ENCODE data around the gene ALS2CL.

The ALS2CL gene

GRCh38 chr3:46661776-46662766 lies 31.4 kb downstream of the ALS2CL start:
- no peaks in the 10 kb centered on the region for H3K9me3 ChIP-seq (ENCODE audit: control insufficient read depth, low read length)
- no peak overlapping the region for H3K4me3 ChIP-seq (ENCODE audit: extremely low read depth, insufficient read depth, low read length, poor library complexity, severe bottlenecking)
- 68 to 76% methylated on average over 9 to 13 of the region's 15 CpGs for WGBS, 2 experiments (ENCODE audit: insufficient coverage in 2 of 2)
- no peak overlapping the region for H3K27ac ChIP-seq (ENCODE audit: low read depth, low read length, severe bottlenecking)
- no peaks in the 10 kb centered on the region for H3K4me1 ChIP-seq (ENCODE audit: control insufficient read depth, insufficient read depth, low read length, poor library complexity, severe bottlenecking)
- no peaks in the 10 kb centered on the region for H3K36me3 ChIP-seq (ENCODE audit: control insufficient read depth, insufficient read depth, low read length)

GRCh38 chr3:46660543-46661523 lies 32.6 kb downstream of the ALS2CL start:
- 49 to 64% methylated on average over 6 to 7 of the region's 9 CpGs for WGBS, 2 experiments (ENCODE audit: insufficient coverage in 2 of 2)
- no peaks in the 10 kb centered on the region for H3K4me1 ChIP-seq (ENCODE audit: control insufficient read depth, insufficient read depth, low read length, poor library complexity, severe bottlenecking)

GRCh38 chr3:46660003-46660402 lies 33.5 kb downstream of the ALS2CL start:
- Histone ChIP-seq H3K4me1 (ENCODE audit: control insufficient read depth, insufficient read depth, low read length, poor library complexity, severe bottlenecking) (no peaks in the 10 kb centered on the region), H3K4me3 (ENCODE audit: extremely low read depth, insufficient read depth, low read length, poor library complexity, severe bottlenecking) (no peak overlapping the region), H3K9me3 (ENCODE audit: control insufficient read depth, low read length) (no peaks in the 10 kb centered on the region), H3K27ac (ENCODE audit: low read depth, low read length, severe bottlenecking) (no peak overlapping the region), H3K36me3 (ENCODE audit: control insufficient read depth, insufficient read depth, low read length) (no peaks in the 10 kb centered on the region)
- 81 to 83% methylated on average over 6 of the region's 6 CpGs for WGBS, 2 experiments (ENCODE audit: insufficient coverage in 2 of 2)

More at GRCh38 chr3:46660543-46661523, 32.6 kb downstream of the ALS2CL start:
- no peak overlapping the region for H3K27ac ChIP-seq (ENCODE audit: low read depth, low read length, severe bottlenecking)
- H3K9me3 ChIP-seq (ENCODE audit: control insufficient read depth, low read length) = no peaks in the 10 kb centered on the region
- no peaks in the 10 kb centered on the region for H3K36me3 ChIP-seq (ENCODE audit: control insufficient read depth, insufficient read depth, low read length)
- H3K4me3 ChIP-seq (ENCODE audit: extremely low read depth, insufficient read depth, low read length, poor library complexity, severe bottlenecking) = no peak overlapping the region

- 78 to 84% methylated on average over 8 of the region's 8 CpGs for WGBS, 2 experiments (ENCODE audit: insufficient coverage in 2 of 2)
- no peaks in the 10 kb centered on the region for H3K4me1 ChIP-seq (ENCODE audit: control insufficient read depth, insufficient read depth, low read length, poor library complexity, severe bottlenecking)
- no peak overlapping the region for H3K27ac ChIP-seq (ENCODE audit: low read depth, low read length, severe bottlenecking)
- H3K36me3 ChIP-seq (ENCODE audit: control insufficient read depth, insufficient read depth, low read length) = no peaks in the 10 kb centered on the region
- H3K9me3 ChIP-seq (ENCODE audit: control insufficient read depth, low read length) = no peaks in the 10 kb centered on the region
- no peak overlapping the region for H3K4me3 ChIP-seq (ENCODE audit: extremely low read depth, insufficient read depth, low read length, poor library complexity, severe bottlenecking)
Measured at GRCh38 chr3:46659285-46659684, 34.2 kb downstream of the ALS2CL start.

GRCh38 chr3:46656778-46657556 lies 36.5 kb downstream of the ALS2CL start:
- WGBS, 2 experiments (ENCODE audit: insufficient coverage in 2 of 2) = 81 to 89% methylated on average over 7 to 8 of the region's 9 CpGs
- peaks cover 3% of the 10 kb centered on the region for H3K9me3 ChIP-seq (ENCODE audit: control insufficient read depth, low read length)
- no peaks in the 10 kb centered on the region for H3K4me1 ChIP-seq (ENCODE audit: control insufficient read depth, insufficient read depth, low read length, poor library complexity, severe bottlenecking)
- no peaks in the 10 kb centered on the region for H3K36me3 ChIP-seq (ENCODE audit: control insufficient read depth, insufficient read depth, low read length)
- H3K4me3 ChIP-seq (ENCODE audit: extremely low read depth, insufficient read depth, low read length, poor library complexity, severe bottlenecking) = no peak overlapping the region
- H3K27ac ChIP-seq (ENCODE audit: low read depth, low read length, severe bottlenecking) = no peak overlapping the region

GRCh38 chr3:46655271-46655670 lies 38.2 kb downstream of the ALS2CL start:
- Histone ChIP-seq H3K4me1 (ENCODE audit: control insufficient read depth, insufficient read depth, low read length, poor library complexity, severe bottlenecking) (no peaks in the 10 kb centered on the region), H3K4me3 (ENCODE audit: extremely low read depth, insufficient read depth, low read length, poor library complexity, severe bottlenecking) (no peak overlapping the region), H3K27ac (ENCODE audit: low read depth, low read length, severe bottlenecking) (no peak overlapping the region), H3K9me3 (ENCODE audit: control insufficient read depth, low read length) (peaks cover 5% of the 10 kb centered on the region), H3K36me3 (ENCODE audit: control insufficient read depth, insufficient read depth, low read length) (no peaks in the 10 kb centered on the region)
- 87 to 98% methylated on average over 3 to 5 of the region's 6 CpGs for WGBS, 2 experiments (ENCODE audit: insufficient coverage in 2 of 2)

- H3K27ac ChIP-seq (ENCODE audit: low read depth, low read length, severe bottlenecking) = no peak overlapping the region
- H3K4me1 ChIP-seq (ENCODE audit: control insufficient read depth, insufficient read depth, low read length, poor library complexity, severe bottlenecking) = no peaks in the 10 kb centered on the region
- H3K4me3 ChIP-seq (ENCODE audit: extremely low read depth, insufficient read depth, low read length, poor library complexity, severe bottlenecking) = no peak overlapping the region
- WGBS, 2 experiments (ENCODE audit: insufficient coverage in 2 of 2) = no CpG with 5 or more reads among the region's 1 CpG
- no peaks in the 10 kb centered on the region for H3K36me3 ChIP-seq (ENCODE audit: control insufficient read depth, insufficient read depth, low read length)
- peaks cover 5% of the 10 kb centered on the region for H3K9me3 ChIP-seq (ENCODE audit: control insufficient read depth, low read length)
Measured at GRCh38 chr3:46651084-46651483, 42.4 kb downstream of the ALS2CL start.

- Histone ChIP-seq H3K9me3 (ENCODE audit: control insufficient read depth, low read length) (peaks cover 5% of the 10 kb centered on the region), H3K4me1 (ENCODE audit: control insufficient read depth, insufficient read depth, low read length, poor library complexity, severe bottlenecking) (no peaks in the 10 kb centered on the region), H3K36me3 (ENCODE audit: control insufficient read depth, insufficient read depth, low read length) (no peaks in the 10 kb centered on the region), H3K27ac (ENCODE audit: low read depth, low read length, severe bottlenecking) (no peak overlapping the region), H3K4me3 (ENCODE audit: extremely low read depth, insufficient read depth, low read length, poor library complexity, severe bottlenecking) (no peak overlapping the region)
- WGBS, 2 experiments (ENCODE audit: insufficient coverage in 2 of 2) = 60% methylated on average over 1 of the region's 3 CpGs; no CpG with 5 or more reads in 1 of the 2 experiments
Measured at GRCh38 chr3:46649436-46649835, 44.0 kb downstream of the ALS2CL start.

GRCh38 chr3:46648096-46648495 lies 45.4 kb downstream of the ALS2CL start:
- no peaks in the 10 kb centered on the region for H3K4me1 ChIP-seq (ENCODE audit: control insufficient read depth, insufficient read depth, low read length, poor library complexity, severe bottlenecking)
- WGBS, 2 experiments (ENCODE audit: insufficient coverage in 2 of 2) = no CpG with 5 or more reads among the region's 2 CpGs
- H3K9me3 ChIP-seq (ENCODE audit: control insufficient read depth, low read length) = peaks cover 5% of the 10 kb centered on the region
- H3K27ac ChIP-seq (ENCODE audit: low read depth, low read length, severe bottlenecking) = no peak overlapping the region
- H3K36me3 ChIP-seq (ENCODE audit: control insufficient read depth, insufficient read depth, low read length) = no peaks in the 10 kb centered on the region
- H3K4me3 ChIP-seq (ENCODE audit: extremely low read depth, insufficient read depth, low read length, poor library complexity, severe bottlenecking) = no peak overlapping the region

- no peak overlapping the region for H3K4me3 ChIP-seq (ENCODE audit: extremely low read depth, insufficient read depth, low read length, poor library complexity, severe bottlenecking)
- 50 to 53% methylated on average over 5 to 6 of the region's 6 CpGs for WGBS, 2 experiments (ENCODE audit: insufficient coverage in 2 of 2)
- no peaks in the 10 kb centered on the region for H3K36me3 ChIP-seq (ENCODE audit: control insufficient read depth, insufficient read depth, low read length)
- no peaks in the 10 kb centered on the region for H3K9me3 ChIP-seq (ENCODE audit: control insufficient read depth, low read length)
- no peak overlapping the region for H3K27ac ChIP-seq (ENCODE audit: low read depth, low read length, severe bottlenecking)
- H3K4me1 ChIP-seq (ENCODE audit: control insufficient read depth, insufficient read depth, low read length, poor library complexity, severe bottlenecking) = peaks cover 3% of the 10 kb centered on the region
Measured at GRCh38 chr3:46646700-46647099, 46.8 kb downstream of the ALS2CL start.

All from mesodermal cell (in vitro differentiated cells).